Keratinocyte (primary cell): ENCODE measurements around the gene SAMD11.

Source experiments
- EZH2 ChIP-seq: IDR thresholded peaks from one replicate; pipeline ENCODE4 v1.6.1; 2012; ENCODE audit warnings: inconsistent platforms, mild to moderate bottlenecking, low read length, moderate library complexity
- TF ChIP-seq, protein P1 (sequence below), 3 experiments: IDR thresholded peaks in 1 of 3; conservative IDR thresholded peaks in 1 of 3; optimal IDR thresholded peaks in 1 of 3; 2 replicates in 2 of 3; 3 replicates in 1 of 3; pipeline versions ENCODE3 to v1.5.1; 2011; ENCODE audit warnings: low read length in 3 of 3, mild to moderate bottlenecking in 3 of 3, moderate library complexity in 2 of 3, control low read depth in 1 of 3, inconsistent platforms in 1 of 3; ENCODE audit not compliant: insufficient read depth in 2 of 3; ENCODE audit errors: extremely low read depth in 1 of 3

- TF ChIP-seq, protein P1, sequence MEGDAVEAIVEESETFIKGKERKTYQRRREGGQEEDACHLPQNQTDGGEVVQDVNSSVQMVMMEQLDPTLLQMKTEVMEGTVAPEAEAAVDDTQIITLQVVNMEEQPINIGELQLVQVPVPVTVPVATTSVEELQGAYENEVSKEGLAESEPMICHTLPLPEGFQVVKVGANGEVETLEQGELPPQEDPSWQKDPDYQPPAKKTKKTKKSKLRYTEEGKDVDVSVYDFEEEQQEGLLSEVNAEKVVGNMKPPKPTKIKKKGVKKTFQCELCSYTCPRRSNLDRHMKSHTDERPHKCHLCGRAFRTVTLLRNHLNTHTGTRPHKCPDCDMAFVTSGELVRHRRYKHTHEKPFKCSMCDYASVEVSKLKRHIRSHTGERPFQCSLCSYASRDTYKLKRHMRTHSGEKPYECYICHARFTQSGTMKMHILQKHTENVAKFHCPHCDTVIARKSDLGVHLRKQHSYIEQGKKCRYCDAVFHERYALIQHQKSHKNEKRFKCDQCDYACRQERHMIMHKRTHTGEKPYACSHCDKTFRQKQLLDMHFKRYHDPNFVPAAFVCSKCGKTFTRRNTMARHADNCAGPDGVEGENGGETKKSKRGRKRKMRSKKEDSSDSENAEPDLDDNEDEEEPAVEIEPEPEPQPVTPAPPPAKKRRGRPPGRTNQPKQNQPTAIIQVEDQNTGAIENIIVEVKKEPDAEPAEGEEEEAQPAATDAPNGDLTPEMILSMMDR (optimal IDR thresholded peaks at IDR 0.05 in 1 of 3, IDR thresholded peaks at IDR 0.05 in 1 of 3, conservative IDR thresholded peaks at IDR 0.05 in 1 of 3; ENCODE audit: extremely low read depth in 1 of 3, insufficient read depth in 2 of 3, low read length in 3 of 3) = no peak
- no peak for TF ChIP-seq EZH2
Measured at GRCh38 chr1:992362-992761, 68.6 kb downstream of the SAMD11 start.
